BJ (cell line): ENCODE measurements around the gene LHFPL6. TPM values are rescaled to one million over a fixed set of nuclear protein-coding genes. Genes with fewer than 3 reads are reported as not detected.

Source experiments
- CTCF ChIA-PET: fragments of 350-600 bp; formaldehyde crosslinking; extraction: SDS; loops from one replicate; lab custom pipeline; 2021; ENCODE audit warnings: antibody characterized with exemption, inconsistent platforms; lab: Yijun Ruan, JAX
- POLR2A ChIA-PET: fragments of 300-600 bp; sonication (Branson Sonifier 250); formaldehyde crosslinking; extraction: SDS; loops from one replicate; lab custom pipeline; 2021; ENCODE audit warnings: antibody characterized with exemption; lab: Charles Lee
- DNase-seq: peaks from one replicate; pipeline ENCODE4 v3.0.0-alpha.2; 2011; ENCODE audit warnings: low read depth
- H3K27me3 ChIP-seq: 2 replicates; pipeline ENCODE4 v1.6.0; 2011; ENCODE audit warnings: low read length; ENCODE audit not compliant: control insufficient read depth, insufficient read depth
- H3K36me3 ChIP-seq: 2 replicates; pipeline ENCODE4 v1.5.1; 2011; ENCODE audit warnings: low read length; ENCODE audit not compliant: control insufficient read depth, insufficient read depth
- H3K4me3 ChIP-seq: 2 replicates; pipeline ENCODE4 v1.5.1; 2011; ENCODE audit warnings: low read depth, mild to moderate bottlenecking, control low read depth, low read length
- CTCF ChIP-seq: IDR thresholded peaks from 2 replicates; pipeline ENCODE4 v1.5.1; 2011; ENCODE audit warnings: low read depth, mild to moderate bottlenecking, control low read depth, inconsistent platforms, low read length, moderate library complexity; ENCODE audit not compliant: insufficient read depth
- polyA minus RNA-seq: library from RNA; depleted of rRNA, polyadenylated mRNA; stranded (reverse); fragments of >200 nt; gene quantifications from 2 replicates; pipeline ENCODE4 v1.2.3, GENCODE V29; 2011; rRNA and poly(A)+ RNA removed
- polyA plus RNA-seq: library from polyadenylated mRNA; depleted of rRNA; stranded (reverse); fragments of >200 nt; gene quantifications from 2 replicates; pipeline ENCODE4 v1.2.3, GENCODE V29; 2011; rRNA removed

The LHFPL6 gene
- 43.9 and 69.0 TPM in 2 replicates for polyA plus RNA-seq
- polyA minus RNA-seq = 30.1 and 32.9 TPM in 2 replicates

GRCh38 chr13:39602614-39603366 lies at the start of gene LHFPL6:
TSS of gene LHFPL6 (minus strand) at chr13:39603193.
- peak within 1 kb of the TSS; percentile 90 for H3K4me3 ChIP-seq
- no peak for DNase-seq
- no peaks in the 10 kb centered on the region for H3K36me3 ChIP-seq
- no peaks in the 10 kb centered on the region for H3K27me3 ChIP-seq
- POLR2A ChIA-PET = no interaction called here
- CTCF ChIA-PET = interaction anchor here (0.6 to 4.9 kb wide), 17 partner anchors 9 to 458 kb away, joined by 3 to 35 read pairs (median 3); no protein-coding TSS in a partner anchor
- TF ChIP-seq CTCF = peak; percentile 55

DNA sequence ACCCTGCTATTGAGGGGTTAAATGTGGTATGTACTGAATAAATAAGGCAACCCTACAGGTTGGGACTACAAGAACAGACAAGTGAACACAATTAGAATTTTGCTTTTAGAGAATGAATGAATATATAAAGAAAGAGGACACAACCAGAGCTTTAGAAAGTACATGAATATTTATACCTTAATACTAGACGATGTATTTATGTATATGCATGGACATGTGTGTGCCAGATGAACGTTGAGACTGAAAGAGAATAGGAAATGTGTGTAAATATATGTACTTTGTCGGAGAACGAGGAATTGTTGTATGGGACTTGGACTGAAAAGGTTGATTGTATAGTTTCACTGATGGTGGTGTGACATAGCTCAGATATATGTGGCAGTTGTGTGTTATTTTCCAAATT lies 43.1 kb upstream of the LHFPL6 start:
- ChIA-PET POLR2A (no interaction called here), CTCF (interaction anchor here (0.6 kb wide), 1 partner anchor 23 kb away, joined by 3 read pairs; no protein-coding TSS in a partner anchor)

GRCh38 chr13:39641645-39642044 lies 38.7 kb upstream of the LHFPL6 start:
- Histone ChIP-seq H3K4me3 (no peak overlapping the region), H3K27me3 (no peaks in the 10 kb centered on the region), H3K36me3 (no peaks in the 10 kb centered on the region)
- ChIA-PET POLR2A (no interaction called here), CTCF (interaction anchor here (1.4 kb wide), 1 partner anchor 30 kb away, joined by 5 read pairs; no protein-coding TSS in a partner anchor)
- TF ChIP-seq CTCF = no peak
- no peak for DNase-seq

More for the DNA sequence above, 43.1 kb upstream of the LHFPL6 start:
- H3K36me3 ChIP-seq = no peaks in the 10 kb centered on the region
- no peak overlapping the region for H3K4me3 ChIP-seq
- TF ChIP-seq CTCF = no peak
- H3K27me3 ChIP-seq = no peaks in the 10 kb centered on the region
- DNase-seq = no peak

DNA sequence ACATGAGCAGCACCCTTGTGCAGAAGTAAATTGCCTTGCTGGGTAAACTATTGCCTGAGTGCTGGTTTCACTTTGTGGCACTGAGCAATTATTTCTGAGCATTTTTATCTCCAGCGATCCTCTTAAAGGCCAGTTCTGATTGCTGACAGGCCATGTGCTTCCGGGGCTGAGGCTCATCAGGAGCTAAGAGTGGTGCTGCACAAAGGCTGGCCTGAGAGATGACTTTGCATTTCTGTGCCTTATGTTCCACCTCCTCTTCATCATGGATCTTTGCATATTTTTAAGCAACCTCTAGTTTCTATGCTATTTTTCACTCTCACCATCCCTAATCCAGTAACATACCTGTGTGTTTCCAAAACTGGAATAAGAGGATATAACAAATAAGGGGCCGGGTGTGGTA lies 34.9 kb upstream of the LHFPL6 start:
- H3K4me3 ChIP-seq = no peak overlapping the region
- H3K27me3 ChIP-seq = peaks cover 3% of the 10 kb centered on the region; the same call in 1 of the 2 replicates
- ChIA-PET CTCF (no interaction called here), POLR2A (no interaction called here)
- H3K36me3 ChIP-seq = no peaks in the 10 kb centered on the region
- no peak for TF ChIP-seq CTCF
- DNase-seq = no peak

DNA sequence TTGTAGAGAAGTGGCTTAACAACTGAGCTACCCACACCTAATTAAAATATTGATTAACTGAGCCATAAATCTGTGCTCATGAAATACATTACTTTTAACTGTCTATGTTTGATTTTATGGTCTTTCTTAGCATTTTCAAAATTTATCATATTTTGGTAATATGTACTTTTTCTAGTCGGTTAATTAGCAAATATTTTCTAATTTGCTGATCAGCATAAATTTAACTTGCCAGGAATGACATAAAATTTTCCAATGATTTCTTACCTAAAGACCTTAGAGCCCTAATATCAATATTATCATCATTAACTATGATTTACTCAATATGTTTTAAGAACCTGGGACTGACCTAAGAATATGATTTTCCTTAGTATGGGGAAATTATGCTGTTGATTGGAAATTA lies 32.6 kb upstream of the LHFPL6 start:
- no peaks in the 10 kb centered on the region for H3K36me3 ChIP-seq
- no peak for TF ChIP-seq CTCF
- no peak overlapping the region for H3K4me3 ChIP-seq
- DNase-seq = no peak
- peaks cover 3% of the 10 kb centered on the region; the same call in 1 of the 2 replicates for H3K27me3 ChIP-seq
- CTCF ChIA-PET = interaction anchor here (0.5 kb wide), 1 partner anchor 29 kb away, joined by 4 read pairs; no protein-coding TSS in a partner anchor
- POLR2A ChIA-PET = no interaction called here
